CD4-positive, alpha-beta T cell treated with Interleukin-17A for 4 hours (primary cell): ENCODE data around the gene ACSL1.
"Not testable (repeated sequence)": the region's sequence is repeated elsewhere in the genome, so short reads cannot be mapped to it uniquely, and the experiment has no call there.

Source experiments
- DNase-seq: peaks from one replicate; pipeline ENCODE4 v3.0.0-alpha.2; 2020; ENCODE audit warnings: mixed read lengths

Gene ACSL1

GRCh38 chr4:184787766-184788503 lies 37.8 kb downstream of the ACSL1 start:
- no peak for DNase-seq

GRCh38 chr4:184785813-184786212 lies 40.0 kb downstream of the ACSL1 start:
- DNase-seq, result no peak

GRCh38 chr4:184784628-184785257 lies 41.0 kb downstream of the ACSL1 start:
- no peak for DNase-seq

- no peak for DNase-seq
Measured at GRCh38 chr4:184782731-184783373, 42.9 kb downstream of the ACSL1 start.

- not testable (repeated sequence) for DNase-seq
Measured at GRCh38 chr4:184779160-184779559, 46.6 kb downstream of the ACSL1 start.

- no peak for DNase-seq
Measured at GRCh38 chr4:184778325-184778724, 47.4 kb downstream of the ACSL1 start.

- no peak for DNase-seq
Measured at GRCh38 chr4:184776821-184777220, 48.9 kb downstream of the ACSL1 start.

- no peak for DNase-seq
Measured at GRCh38 chr4:184775854-184776555, 49.8 kb downstream of the ACSL1 start.

- no peak for DNase-seq
Measured at GRCh38 chr4:184774152-184774551, 51.6 kb downstream of the ACSL1 start.

- no peak for DNase-seq
Measured at GRCh38 chr4:184771416-184771815, 54.4 kb downstream of the ACSL1 start.

- DNase-seq, result no peak
Measured at GRCh38 chr4:184769141-184769765, 56.5 kb downstream of the ACSL1 start.

- DNase-seq, result no peak
Measured at GRCh38 chr4:184768296-184768695, 57.5 kb downstream of the ACSL1 start.

- no peak for DNase-seq
Measured at GRCh38 chr4:184766446-184766845, 59.3 kb downstream of the ACSL1 start.

GRCh38 chr4:184765473-184766340 lies 60.1 kb downstream of the ACSL1 start:
- DNase-seq, result no peak

GRCh38 chr4:184764601-184765000 lies 61.2 kb downstream of the ACSL1 start:
- no peak for DNase-seq

GRCh38 chr4:184763150-184763780 lies 62.5 kb downstream of the ACSL1 start:
- DNase-seq, result peak; percentile 15

- peak; percentile 33 for DNase-seq
Measured at GRCh38 chr4:184762100-184762499, 63.7 kb downstream of the ACSL1 start.

GRCh38 chr4:184760681-184761080 lies 65.1 kb downstream of the ACSL1 start:
- no peak for DNase-seq

GRCh38 chr4:184757810-184758209 lies 68.0 kb downstream of the ACSL1 start:
- no peak for DNase-seq

- DNase-seq, result no peak
Measured at GRCh38 chr4:184756399-184756798, 69.4 kb downstream of the ACSL1 start.

GRCh38 chr4:184755278-184755677 lies 70.5 kb downstream of the ACSL1 start:
- DNase-seq, result no peak
